GM19452 (cell line): ENCODE results near the gene KRT37.
"Not testable (repeated sequence)": the region's sequence is repeated elsewhere in the genome, so short reads cannot be mapped to it uniquely, and the experiment has no call there.

Source experiments
- ATAC-seq: cut with Tn5 transposase; IDR thresholded peaks from one replicate; pipeline ENCODE4 v1.9.1; 2021; ENCODE audit not compliant: unreplicated experiment

The KRT37 gene

GRCh38 chr17:41407226-41407625, 17.2 kb downstream of the KRT37 start:
- no peak for ATAC-seq

GRCh38 chr17:41406205-41406604, 18.2 kb downstream of the KRT37 start:
- ATAC-seq: no peak

- ATAC-seq: no peak
Observed at GRCh38 chr17:41404024-41404671, 20.2 kb downstream of the KRT37 start.

GRCh38 chr17:41403404-41404023, 20.9 kb downstream of the KRT37 start:
- no peak for ATAC-seq

GRCh38 chr17:41402161-41402560, 22.2 kb downstream of the KRT37 start:
- ATAC-seq: no peak

- no peak for ATAC-seq
Observed at GRCh38 chr17:41396996-41397660, 27.3 kb downstream of the KRT37 start, which contains the start of gene KRT31. TSS of gene KRT31 (minus strand) at chr17:41397608. CDS start at chr17:41397539, 69 bp downstream.

GRCh38 chr17:41396340-41396739, 28.0 kb downstream of the KRT37 start:
- no peak for ATAC-seq

- no peak for ATAC-seq
Observed at GRCh38 chr17:41395611-41396010, 28.8 kb downstream of the KRT37 start.

- not testable (repeated sequence) for ATAC-seq
Observed at GRCh38 chr17:41395044-41395443, 29.3 kb downstream of the KRT37 start.

GRCh38 chr17:41394254-41394996, 30.0 kb downstream of the KRT37 start:
- ATAC-seq: no peak

GRCh38 chr17:41393826-41394225, 30.6 kb downstream of the KRT37 start:
- no peak for ATAC-seq

- no peak for ATAC-seq
Observed at GRCh38 chr17:41393294-41393693, 31.1 kb downstream of the KRT37 start.

GRCh38 chr17:41392278-41392677, 32.1 kb downstream of the KRT37 start:
- ATAC-seq: no peak

GRCh38 chr17:41391535-41391934, 32.9 kb downstream of the KRT37 start:
- no peak for ATAC-seq

GRCh38 chr17:41390411-41390938, 33.9 kb downstream of the KRT37 start:
- no peak for ATAC-seq

GRCh38 chr17:41387670-41388069, 36.7 kb downstream of the KRT37 start:
- ATAC-seq: no peak

- ATAC-seq: no peak
Observed at GRCh38 chr17:41386227-41386626, 38.2 kb downstream of the KRT37 start.

GRCh38 chr17:41383690-41384089, 40.7 kb downstream of the KRT37 start:
- ATAC-seq: no peak

- ATAC-seq: no peak
Observed at GRCh38 chr17:41382394-41382793, 42.0 kb downstream of the KRT37 start.

GRCh38 chr17:41381943-41382342, 42.4 kb downstream of the KRT37 start, which contains the start of gene KRT34:
TSS of gene KRT34 (minus strand) at chr17:41382306. CDS start at chr17:41382246, 60 bp downstream.
- ATAC-seq: not testable (repeated sequence)

GRCh38 chr17:41380091-41380490, 44.3 kb downstream of the KRT37 start:
- not testable (repeated sequence) for ATAC-seq
